HG03175 (cell line): Measurements from ENCODE around the gene ARHGAP32.

Source experiments
- ATAC-seq: cut with Tn5 transposase; IDR thresholded peaks from one replicate; pipeline ENCODE4 v1.9.1; 2021; ENCODE audit warnings: mild to moderate bottlenecking, moderate library complexity; ENCODE audit not compliant: unreplicated experiment

The ARHGAP32 gene

DNA sequence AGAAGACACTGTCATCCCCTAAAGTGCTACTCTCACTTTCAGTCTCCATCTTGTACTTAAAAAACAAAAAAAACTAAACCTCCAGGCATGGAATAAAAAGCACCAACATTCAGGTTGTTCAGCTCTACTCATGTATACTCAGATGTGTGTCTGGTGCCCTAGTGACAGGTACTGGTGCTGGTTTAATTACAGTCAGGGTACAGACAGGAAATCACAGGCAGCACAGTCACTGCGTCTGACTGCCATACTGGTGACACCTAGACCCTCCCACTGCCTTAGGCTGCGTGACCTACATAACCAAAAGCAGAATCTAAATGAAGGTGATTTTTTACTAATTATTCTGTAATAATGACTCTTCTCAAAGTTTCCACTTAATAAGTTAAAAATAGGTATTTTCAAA lies at the start of gene ARHGAP32:
Gene ARHGAP32 (minus strand): TSS at position 176 of the 400 bp plus-strand sequence. CDS start 127 bp downstream, at position 49.
- ATAC-seq = no peak

DNA sequence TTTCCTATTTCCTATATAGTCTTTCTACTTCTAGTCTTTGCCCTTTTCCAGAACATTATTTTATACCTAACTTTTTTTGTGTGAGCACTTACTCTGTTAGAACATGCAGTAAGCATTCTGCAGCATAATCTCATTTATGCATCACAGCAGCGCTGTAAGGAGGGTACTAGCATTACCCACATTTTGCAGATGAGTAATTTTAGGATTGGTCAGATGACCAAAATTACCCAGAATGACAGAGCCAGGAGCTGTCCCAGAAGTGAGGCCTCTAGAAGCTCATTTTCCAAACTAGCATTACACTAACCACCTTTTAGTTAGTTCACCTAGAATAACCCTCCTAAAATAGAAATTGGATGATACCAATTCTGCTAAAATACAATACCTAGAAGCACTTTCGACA lies 47.1 kb upstream of the ARHGAP32 start:
- no peak for ATAC-seq

DNA sequence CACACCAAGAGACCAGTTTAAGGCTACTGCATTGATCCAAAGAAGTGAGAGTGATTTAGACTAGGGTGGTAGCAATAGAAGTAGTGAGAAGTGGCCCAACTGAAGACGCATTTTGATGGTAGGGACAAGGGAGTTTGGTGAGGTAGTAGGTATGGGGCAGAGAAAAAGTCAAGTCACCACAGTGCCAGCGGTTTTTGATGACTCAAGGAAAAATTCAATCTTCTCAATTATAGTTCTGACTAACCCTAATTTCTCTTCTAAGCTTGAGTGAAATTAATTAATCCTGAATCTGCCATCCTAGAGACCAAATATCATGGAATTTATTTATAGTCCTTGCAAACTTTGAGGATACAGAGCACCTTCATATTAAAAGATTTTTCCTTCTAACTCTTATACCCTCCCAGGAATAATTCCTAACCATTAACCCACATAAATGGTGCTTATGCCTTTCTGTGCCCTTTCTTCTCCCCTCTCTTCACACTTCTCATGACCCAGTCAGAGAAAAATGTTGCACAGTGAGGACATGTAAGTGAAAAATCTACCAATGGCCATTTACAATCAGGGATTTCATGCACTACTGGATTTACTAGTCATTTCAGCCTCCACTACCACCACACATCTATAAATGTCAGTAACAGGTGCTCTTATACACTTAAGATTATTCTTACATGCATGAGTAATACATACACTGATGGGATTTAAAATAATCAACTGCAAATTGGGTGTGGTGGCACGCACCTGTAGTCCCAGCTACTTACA lies 45.9 kb upstream of the ARHGAP32 start:
- no peak for ATAC-seq

DNA sequence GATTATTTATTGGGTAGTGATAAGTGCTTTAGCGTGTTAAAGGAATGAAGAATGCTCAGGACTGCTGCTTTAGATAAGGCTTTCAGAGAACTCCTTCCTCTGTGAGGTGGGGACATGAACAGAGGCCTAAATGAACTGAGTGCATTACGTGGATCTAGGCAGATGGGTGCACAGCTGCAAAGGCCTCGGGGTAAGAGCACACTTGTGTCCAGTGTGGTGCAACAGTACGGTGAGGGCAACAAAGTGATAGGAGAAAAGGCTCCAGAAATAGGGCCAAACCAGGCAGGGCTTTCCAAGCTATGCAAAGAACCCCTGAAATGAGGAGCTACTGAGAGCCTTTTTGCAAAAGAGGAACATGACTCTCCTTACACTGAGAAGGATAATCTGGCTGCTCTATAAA lies 45.3 kb upstream of the ARHGAP32 start:
- ATAC-seq = no peak

DNA sequence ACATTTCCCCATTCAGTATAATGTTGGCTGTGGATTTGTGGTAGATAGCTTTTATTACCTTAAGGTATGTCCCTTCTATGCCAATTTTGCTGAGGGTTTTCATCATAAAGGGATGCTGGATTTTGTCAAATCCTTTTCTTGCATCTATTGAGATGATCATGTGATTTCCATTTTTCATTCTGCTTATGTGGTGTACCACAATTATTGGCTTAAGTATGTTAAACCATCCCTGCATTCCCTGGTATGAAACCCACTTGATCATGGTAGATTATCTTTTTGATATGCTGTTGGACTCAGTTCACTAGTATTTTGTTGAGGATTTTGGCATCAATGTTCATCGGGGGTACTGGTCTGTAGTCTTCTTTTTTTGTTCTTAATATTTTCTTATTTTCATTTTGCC lies 44.7 kb upstream of the ARHGAP32 start:
- no peak for ATAC-seq

DNA sequence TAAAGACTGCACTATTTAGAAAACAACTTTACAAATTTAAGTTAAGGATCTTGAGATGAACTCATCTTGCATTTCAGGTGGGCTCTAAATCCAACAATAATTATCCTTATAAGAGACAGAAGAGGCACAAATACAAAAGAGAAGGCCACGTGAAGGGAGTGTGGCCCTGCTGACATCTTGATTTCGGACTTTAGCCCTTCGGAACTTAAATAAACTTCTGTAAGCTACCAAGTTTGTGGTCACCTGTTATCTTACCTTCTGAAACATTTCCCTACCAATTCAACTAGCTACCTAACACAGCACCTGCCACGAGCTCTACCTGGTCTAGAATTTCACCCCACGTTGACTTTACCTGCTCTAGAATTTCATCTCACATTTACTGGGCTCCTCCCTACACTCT lies 42.9 kb upstream of the ARHGAP32 start:
- no peak for ATAC-seq

DNA sequence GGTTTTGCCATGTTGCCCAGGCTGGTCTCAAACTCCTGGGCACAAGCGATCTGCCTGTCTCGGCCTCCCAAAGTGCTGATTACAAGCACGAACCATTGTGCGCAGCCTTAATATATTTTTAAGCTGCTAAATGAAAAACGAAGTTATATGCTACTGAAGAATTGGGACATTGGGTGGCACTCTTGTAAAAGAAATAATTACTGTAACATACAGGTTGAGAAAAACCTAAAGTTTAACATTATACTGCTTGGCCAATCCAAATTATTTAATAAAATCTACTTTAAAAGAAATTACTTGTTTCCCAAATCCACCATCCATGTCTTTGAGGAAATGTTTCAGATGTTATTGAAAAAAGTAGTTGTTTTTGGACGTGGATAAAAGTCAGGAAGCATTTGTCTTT lies 37.9 kb upstream of the ARHGAP32 start:
- ATAC-seq = no peak

DNA sequence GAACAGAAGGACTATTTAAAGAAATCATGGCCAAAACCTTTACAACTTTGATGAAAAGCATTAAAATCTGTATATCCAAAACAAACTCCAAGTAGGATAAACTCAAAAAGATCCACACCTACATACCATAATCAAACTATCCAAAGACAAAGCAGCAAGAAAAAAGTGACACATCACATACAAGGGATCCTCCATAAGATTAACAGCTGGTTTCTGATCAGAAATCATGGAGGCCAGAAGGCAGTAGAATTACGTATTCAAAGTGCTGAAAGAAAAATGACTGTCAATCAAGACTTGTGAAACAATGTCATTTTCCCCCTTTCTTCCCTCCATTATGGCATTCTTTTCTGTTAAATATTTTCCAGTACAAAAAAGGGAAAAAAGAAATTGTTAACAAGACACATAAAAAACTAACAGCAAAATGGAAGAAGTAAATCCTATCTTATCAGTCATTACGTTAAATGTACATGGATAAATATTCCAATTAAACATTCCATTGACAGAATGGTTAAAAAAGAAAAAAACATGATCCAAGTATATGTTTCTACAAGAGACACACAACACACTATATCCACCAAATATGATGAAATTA lies 34.2 kb upstream of the ARHGAP32 start:
- no peak for ATAC-seq

DNA sequence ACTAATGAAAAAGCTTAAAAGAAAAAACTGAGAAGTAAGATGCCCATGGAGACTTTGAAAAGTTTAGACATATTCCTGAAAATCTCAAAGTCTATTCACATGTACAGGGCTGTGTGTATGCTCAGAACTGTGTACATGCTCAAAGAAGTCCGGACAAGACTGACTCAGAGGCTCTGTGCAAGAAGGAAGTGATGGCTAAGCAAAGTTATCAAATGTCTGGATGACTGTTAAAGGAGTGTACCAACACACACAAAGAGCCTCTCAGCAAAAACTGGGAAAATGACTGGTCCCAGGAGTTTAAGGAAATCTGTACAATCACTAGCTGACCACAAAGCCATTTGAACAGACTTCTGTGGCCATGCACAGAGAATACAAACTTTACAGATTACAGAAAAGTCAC lies 33.1 kb upstream of the ARHGAP32 start:
- no peak for ATAC-seq

DNA sequence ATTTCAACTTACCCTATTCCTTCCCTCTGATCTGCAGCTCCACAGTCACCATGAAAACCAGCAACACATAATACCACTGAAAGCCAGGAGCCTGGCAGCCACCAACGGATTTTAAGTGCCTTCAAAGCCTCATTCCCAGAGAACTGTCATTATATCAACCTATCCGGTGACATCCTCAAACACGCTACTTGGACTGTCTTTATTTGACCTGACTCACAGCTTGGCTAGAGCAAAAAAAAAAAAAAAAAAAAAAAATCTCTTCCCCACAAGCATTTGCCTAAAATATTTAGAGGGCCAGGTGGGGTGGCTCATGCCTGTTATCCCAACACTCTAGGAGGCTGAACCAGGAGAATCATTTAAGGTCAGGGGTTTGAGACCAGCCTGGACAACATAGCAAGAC lies 32.4 kb upstream of the ARHGAP32 start:
- no peak for ATAC-seq

DNA sequence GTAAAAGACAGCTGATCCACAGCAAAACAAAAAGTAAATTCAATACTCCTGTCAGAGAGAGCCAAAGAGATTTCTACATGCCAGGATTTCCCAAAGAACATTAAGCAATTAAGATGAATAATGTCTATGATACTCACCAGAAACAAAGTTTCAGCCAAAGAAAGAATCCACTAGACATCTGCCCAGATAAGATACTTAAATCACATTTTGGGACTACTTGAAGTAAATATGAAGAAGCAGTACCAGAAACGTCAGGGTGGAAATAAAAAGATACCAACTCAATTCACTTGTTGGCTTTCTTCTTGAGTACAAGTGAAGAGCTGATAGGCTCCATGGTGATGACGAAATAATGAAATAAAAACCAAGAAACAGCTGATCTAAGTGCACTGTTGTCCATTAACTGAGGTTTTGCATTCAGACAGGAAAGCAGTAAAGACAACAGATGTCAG lies 31.6 kb upstream of the ARHGAP32 start:
- no peak for ATAC-seq

DNA sequence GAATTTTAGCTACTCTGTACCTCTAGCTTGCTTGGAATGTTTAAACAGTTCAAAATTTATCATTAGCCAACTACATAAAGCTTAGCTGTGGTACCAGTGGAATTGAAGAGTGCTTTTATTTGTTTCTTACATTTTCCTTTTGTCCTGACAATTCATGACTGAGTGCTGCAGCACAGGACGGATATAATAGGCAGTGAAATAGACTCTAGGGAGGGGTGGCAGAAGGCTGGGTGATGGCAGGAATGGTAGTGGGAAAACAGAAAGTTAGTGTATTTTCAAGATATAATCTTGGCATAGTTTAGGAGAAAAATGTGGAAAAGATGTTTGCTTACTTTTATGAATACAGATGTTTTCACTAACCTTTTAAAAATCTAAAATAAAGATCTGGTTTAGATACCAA lies 31.1 kb upstream of the ARHGAP32 start:
- no peak for ATAC-seq

DNA sequence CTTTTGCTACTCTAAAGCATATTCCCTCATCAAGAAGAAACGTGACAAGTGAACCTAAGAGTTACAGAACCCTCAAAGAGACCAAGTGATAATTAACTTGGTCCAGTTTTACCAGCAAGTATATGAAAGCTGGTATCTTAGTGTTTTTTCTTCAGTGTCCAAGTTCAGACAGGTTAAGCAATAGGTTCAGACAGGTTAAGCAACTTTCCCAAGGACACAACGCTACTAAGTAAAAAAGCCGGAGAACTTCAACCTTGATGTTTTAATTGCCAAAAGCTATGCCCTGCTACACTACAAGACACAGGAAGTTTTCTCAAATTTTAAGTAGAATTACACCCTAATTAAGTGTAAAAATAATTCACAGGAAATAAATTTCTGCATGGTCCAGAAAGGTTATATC lies 30.0 kb upstream of the ARHGAP32 start:
- no peak for ATAC-seq

DNA sequence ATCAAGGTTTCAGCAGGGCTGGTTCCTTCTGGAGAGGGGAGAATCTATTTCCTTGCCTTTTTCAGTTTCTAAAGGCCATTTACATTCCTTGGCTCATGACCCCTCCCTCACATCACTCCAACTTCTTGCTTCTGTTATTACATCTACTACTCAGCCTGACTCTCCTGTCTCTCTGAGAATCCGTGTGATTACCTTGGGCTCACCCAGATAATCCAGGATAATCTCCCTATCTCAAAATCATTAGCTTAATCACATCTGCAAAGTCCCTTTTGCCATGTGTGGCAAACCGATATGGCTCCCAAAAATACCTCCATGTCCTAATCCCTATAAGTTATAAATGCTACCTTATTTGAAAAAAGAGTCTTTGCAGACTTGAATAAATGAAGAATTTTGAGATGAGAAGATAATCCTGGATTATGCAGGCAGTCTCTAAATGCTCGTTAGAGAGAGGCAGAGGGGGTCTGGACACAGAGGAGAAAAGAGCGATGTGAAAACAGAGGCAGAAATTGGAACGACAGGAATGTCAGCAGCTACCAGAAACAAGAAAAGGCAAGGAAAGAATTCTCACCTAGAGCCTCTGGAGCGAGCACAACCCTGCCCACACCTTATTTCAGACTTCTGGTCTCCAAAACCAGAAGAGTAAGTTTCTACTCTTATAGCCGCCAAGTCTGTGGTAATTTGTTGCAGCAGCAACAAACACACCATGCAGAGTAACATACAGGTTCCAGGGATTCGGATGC lies 23.6 kb upstream of the ARHGAP32 start:
- no peak for ATAC-seq

DNA sequence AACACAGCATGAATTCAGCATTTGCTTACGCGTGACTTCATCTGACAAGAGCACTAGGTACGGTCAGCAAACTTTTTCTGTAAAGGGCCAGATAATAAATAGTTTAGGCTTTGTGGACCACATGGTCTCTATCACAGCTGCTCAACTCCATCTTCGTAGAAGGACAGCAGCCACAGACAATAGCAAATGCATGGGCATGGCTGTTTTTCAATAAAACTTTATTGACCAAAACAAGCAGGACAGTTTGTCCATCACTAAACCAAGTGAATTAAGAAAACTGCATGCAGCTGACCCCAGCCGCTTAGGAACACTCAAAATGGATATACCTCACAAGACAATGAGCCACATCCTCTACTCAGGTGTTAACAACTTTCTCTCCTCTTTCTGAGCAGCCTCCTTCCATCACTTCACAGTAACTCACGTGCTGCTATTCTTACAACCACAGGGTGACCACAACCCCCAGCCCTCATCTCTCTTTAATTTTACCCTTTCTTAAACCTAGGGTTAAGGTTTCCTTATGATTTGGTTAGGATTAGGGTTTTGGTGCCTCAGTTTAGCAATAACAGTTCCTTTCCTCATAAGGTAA lies 22.7 kb upstream of the ARHGAP32 start:
- ATAC-seq = no peak

DNA sequence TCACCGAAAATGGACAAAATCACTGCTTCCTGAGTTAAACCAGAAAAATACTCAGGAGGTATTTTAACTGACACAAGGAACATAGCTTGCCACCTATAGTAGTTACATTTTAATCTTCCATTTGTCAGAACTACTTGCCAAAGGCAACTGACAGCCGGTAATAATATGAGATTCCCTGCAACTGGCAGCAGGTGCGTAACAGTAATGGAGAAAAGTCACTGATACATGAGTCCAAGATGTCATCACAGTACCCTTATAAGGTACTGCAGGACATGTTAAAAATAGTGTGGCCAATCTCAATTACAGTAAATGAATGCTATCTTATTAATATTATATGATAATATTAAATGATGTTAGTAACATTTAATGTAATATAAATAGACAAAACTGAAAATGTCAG lies 21.1 kb upstream of the ARHGAP32 start:
- no peak for ATAC-seq

DNA sequence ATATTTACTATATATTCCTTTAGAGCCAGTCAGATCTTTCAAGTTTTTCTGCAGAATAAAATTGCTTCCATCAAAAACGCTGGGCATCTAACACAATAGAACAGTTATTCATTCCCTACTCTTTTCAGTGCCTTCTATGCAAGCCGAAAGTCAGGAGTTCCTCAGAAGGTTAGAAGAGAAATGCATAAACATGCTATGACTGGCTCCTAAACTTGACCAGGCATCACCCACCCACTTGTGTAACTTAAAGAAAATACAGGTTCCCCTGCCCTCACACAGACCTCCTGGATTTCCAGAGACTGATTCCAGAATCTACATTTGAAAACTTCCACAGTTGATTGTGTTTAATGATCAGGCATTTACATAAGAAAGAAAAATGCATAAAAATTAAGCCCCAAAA lies 19.3 kb upstream of the ARHGAP32 start:
- no peak for ATAC-seq

DNA sequence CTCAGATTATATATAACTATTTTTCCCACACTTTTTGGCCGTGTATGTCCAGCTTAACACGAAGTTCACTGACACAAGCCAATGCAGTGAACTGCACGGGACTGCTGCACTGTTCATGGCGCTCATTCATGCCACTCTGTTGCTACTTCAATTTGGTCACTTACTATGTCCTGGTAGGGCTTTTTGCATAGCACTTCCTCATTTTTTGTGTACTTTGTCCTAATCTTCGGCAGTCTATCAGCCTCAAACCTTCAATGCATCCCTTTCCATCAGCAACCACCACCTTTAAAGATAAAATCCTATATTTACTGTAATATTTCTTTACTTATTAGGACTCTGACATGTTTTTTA lies 18.7 kb upstream of the ARHGAP32 start:
- no peak for ATAC-seq

DNA sequence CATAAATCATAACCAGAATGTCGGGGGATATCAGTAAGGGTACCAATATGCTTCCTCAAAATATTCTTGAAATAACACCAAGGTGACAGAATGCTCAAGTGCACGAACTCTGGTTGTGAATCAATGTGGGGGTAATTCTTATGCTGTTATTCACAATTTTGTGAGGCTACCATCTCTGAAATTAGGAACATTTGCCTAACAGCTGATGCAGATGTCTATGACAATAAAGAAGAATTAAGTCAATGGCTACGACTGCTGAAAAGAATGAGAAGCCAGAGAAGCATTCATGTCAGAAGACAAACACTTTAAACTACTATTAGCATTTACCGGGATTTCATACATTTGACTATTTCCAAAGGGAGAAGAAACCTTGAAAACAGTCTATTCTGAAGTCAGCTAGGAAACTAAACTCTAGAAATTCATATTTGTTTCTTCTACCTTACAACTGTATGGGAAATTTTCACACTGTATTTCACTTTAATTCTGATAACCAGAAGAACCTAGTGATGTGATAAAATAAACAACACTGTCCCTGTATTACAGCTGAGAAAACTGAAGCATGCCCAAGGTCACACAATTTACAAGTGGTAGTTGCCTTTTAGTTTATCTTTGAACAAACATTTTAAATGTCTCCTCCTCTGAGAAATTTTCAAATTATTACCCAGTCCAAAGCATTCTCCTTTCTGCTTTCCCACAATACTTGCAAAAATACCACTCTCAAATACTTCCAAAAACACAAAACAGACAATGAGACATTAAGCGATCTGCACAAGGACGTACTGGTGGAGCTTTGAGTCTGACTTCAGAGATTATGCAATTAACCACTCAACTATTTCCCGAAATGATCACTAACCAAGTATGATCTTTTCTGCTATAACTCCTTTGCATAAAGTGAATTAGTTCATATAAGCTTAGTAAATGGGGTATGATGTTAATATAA lies 18.0 kb upstream of the ARHGAP32 start:
- no peak for ATAC-seq

DNA sequence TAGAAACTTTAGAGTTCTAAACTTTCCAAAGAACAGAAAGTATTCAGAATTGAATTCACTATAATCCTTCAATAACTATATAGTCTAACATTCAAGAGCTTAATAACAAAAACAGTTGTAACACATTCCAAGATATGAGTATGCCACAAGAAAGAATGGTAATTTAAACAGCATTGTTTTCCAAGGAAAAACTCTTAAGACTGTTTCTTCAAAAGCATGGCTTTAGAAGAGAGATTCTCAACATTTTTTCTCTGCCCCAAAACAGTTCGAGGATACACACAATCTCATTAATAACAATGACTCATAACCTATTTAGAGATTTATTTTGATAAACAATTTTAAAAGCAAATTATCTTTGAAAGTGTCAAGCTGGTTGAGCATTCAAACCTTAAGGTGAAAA lies 16.7 kb upstream of the ARHGAP32 start:
- no peak for ATAC-seq
